Measurements from ENCODE around the gene TMEM176B. TPM values are rescaled to one million over a fixed set of nuclear protein-coding genes. Genes with fewer than 3 reads are reported as not detected.

The TMEM176B gene
- total and polyA plus RNA-seq, 2 donors (not counting 3 experiments of a cell fraction or from before 2014, with no cell fraction given), result 0.23 TPM; not detected in 1

GRCh38 chr7:150804802-150805201, 4.6 kb upstream of the TMEM176B start:
- CTCF ChIA-PET, result no interaction called here

More at GRCh38 chr7:150804802-150805201, 4.6 kb upstream of the TMEM176B start:
- Histone ChIP-seq H4K20me1 (replicated peaks; ENCODE audit: control insufficient read depth, extremely low read depth, insufficient read depth, low read length) (no peaks in the 10 kb centered on the region), H3K27me3 (ENCODE audit: control insufficient read depth in 2 of 2, insufficient read depth in 2 of 2, low read length in 2 of 2) (peaks cover 32 to 35% of the 10 kb centered on the region in 2 experiments), H3K79me2 (ENCODE audit: control insufficient read depth, insufficient read depth, low read length) (no peaks in the 10 kb centered on the region), H3K36me3 (ENCODE audit: control insufficient read depth in 2 of 2, extremely low read depth in 1 of 2, insufficient read depth in 2 of 2, low read length in 2 of 2) (no peaks in the 10 kb centered on the region), H3K27ac (ENCODE audit: insufficient read depth, low read depth, low read length) (no peak overlapping the region), H2AFZ (ENCODE audit: low read depth, low read length) (no peak overlapping the region), H3K9ac (replicated peaks; ENCODE audit: extremely low read depth, insufficient read depth, low read length) (no peak overlapping the region), H3K4me3 (replicated peaks in 1 of 3; ENCODE audit: insufficient read depth in 1 of 3, low read depth in 1 of 3, low read length in 3 of 3) (no peak overlapping the region), H3K9me1 (replicated peaks; ENCODE audit: control insufficient read depth, extremely low read depth, insufficient read depth, low read length) (no peaks in the 10 kb centered on the region), H3K9me3 (replicated peaks; ENCODE audit: control insufficient read depth, insufficient read depth, low read length) (no peaks in the 10 kb centered on the region), H3K4me2 (ENCODE audit: insufficient read depth, low read length) (no peak overlapping the region), H3K4me1 (ENCODE audit: control insufficient read depth, extremely low read depth, insufficient read depth, low read length) (no peaks in the 10 kb centered on the region)
- POLR2A ChIA-PET, result no interaction called here
- dilution Hi-C loops (cut with MboI; ENCODE audit: extremely low pct_ligation_motif_present, low sequenced_read_pairs), result no loop called here
- no peak for DNase-seq (ENCODE audit: low read depth, low spot score)
- TF ChIP-seq MAX (IDR thresholded peaks at IDR 0.05; ENCODE audit: insufficient read depth, insufficient read length), result no peak
- no peak for TF ChIP-seq MYC (IDR thresholded peaks at IDR 0.05; ENCODE audit: low read depth, low read length)
- no peak for TF ChIP-seq JUN (IDR thresholded peaks at IDR 0.05; ENCODE audit: borderline replicate concordance, insufficient read depth, insufficient read length, low read depth)
- TF ChIP-seq FOS (IDR thresholded peaks at IDR 0.05; ENCODE audit: borderline replicate concordance, insufficient read depth, low read length), result no peak
- no peak for TF ChIP-seq POLR2AphosphoS5 (IDR thresholded peaks at IDR 0.05; ENCODE audit: insufficient read depth, low read depth, low read length)
- TF ChIP-seq CTCF (IDR thresholded peaks at IDR 0.05; ENCODE audit: extremely low read depth in 1 of 2, insufficient read depth in 1 of 2, low read depth in 1 of 2, low read length in 2 of 2), result no peak
- TF ChIP-seq EZH2 (IDR thresholded peaks at IDR 0.05; ENCODE audit: borderline replicate concordance, low read depth, low read length, severe bottlenecking), result no peak
- no peak for TF ChIP-seq POLR2A (IDR thresholded peaks at IDR 0.05; ENCODE audit: low read depth, low read length)
- TF ChIP-seq GATA2 (IDR thresholded peaks at IDR 0.05; ENCODE audit: insufficient read depth, insufficient read length, low read depth, low read length), result no peak
- intact Hi-C loops (cut with micrococcal nuclease), result no loop called here
- no TSS peak for BruUV-seq (replicated peaks)
- FAIRE-seq, result no peak
